Activated B cell treated with CpG ODN at 0.5 μM for 24 hours (primary cell): ENCODE results near the gene SPOP. TPM values are rescaled to one million over a fixed set of nuclear protein-coding genes. Genes with fewer than 3 reads are reported as not detected.

Source experiments
- ATAC-seq: fragments of 200-7000 bp; cut with Tn5 transposase; one replicate; pipeline ENCODE4 v1.10.0; 2021; ENCODE audit warnings: low read depth, mild to moderate bottlenecking, moderate library complexity
- CTCF ChIA-PET: fragments of 350-600 bp; sonication (Branson Sonifier 250); formaldehyde crosslinking; loops from one replicate; lab custom pipeline; 2021; ENCODE audit warnings: antibody characterized with exemption; lab: Charles Lee
- POLR2A ChIA-PET: fragments of 350-600 bp; sonication (Branson Sonifier 250); formaldehyde crosslinking; loops from one replicate; lab custom pipeline; 2021; ENCODE audit warnings: antibody characterized with exemption; lab: Charles Lee
- DNase-seq: peaks from one replicate; pipeline ENCODE4 v3.0.0; 2022
- H3K27ac Mint-ChIP-seq: one replicate; pipeline ENCODE4 v1.8.0; 2020; ENCODE audit warnings: mixed read lengths
- H3K27me3 Mint-ChIP-seq: one replicate; pipeline ENCODE4 v1.8.0; 2021; ENCODE audit warnings: mixed read lengths
- H3K36me3 Mint-ChIP-seq: one replicate; pipeline ENCODE4 v1.8.0; 2021; ENCODE audit warnings: low read depth, mixed read lengths
- H3K4me1 Mint-ChIP-seq: one replicate; pipeline ENCODE4 v1.8.0; 2021; ENCODE audit warnings: mixed read lengths
- H3K4me3 Mint-ChIP-seq: one replicate; pipeline ENCODE4 v1.8.0; 2020; ENCODE audit warnings: mild to moderate bottlenecking, mixed read lengths
- H3K9me3 Mint-ChIP-seq: one replicate; pipeline ENCODE4 v1.8.0; 2020; ENCODE audit warnings: mixed read lengths
- intact Hi-C: fragments of 100-400 bp; cut with micrococcal nuclease; formaldehyde crosslinking; loops from one replicate; pipeline ENCODE4 v1.15.1; 2024
- total RNA-seq: library from RNA; stranded (reverse); gene quantifications from 2 replicates; pipeline ENCODE4 v1.2.3, GENCODE V29; 2022
- TF ChIP-seq, protein P1 (sequence below): fragments of 200-600 bp; IDR thresholded peaks from one replicate; pipeline ENCODE4 v1.8.0; 2022; ENCODE audit warnings: antibody characterized with exemption, mild to moderate bottlenecking

Gene SPOP
- total RNA-seq, 1 donor from 2014 or later = 65.8 TPM

DNA sequence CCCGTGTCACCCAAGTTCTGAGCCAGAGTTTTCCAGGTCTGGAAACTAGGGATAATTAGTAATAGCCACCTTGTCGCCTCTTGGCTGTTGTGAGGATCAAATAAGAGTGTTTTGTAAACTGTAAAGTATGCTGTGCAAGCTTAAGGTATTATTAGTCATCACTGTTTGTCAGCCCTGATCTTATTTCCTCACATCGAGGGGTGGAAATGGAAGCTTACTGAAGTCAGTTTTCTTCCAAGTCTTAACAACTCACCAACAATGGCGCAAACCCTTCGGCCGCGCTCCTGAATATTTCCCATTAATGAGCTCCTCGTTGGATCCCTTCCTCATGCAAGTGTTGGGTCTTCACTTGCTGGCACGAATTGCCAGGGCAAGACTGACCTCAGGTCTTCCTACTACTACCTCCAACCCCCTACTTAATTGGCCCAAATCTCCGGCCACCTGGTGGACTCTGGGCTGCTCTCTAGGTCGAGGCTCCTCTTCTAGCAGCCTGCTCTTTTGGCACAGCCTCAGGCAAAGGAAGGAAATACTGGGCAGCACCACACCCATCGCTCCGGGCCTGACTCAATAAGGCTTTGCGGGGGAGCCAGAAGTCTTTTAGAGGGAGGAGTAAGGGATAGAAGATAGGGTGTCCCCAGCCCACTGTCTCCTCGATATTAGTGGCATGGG is 30.8 kb upstream of the SPOP start:
- Mint-ChIP-seq H3K9me3 (no peaks in the 10 kb centered on the region), H3K27ac (peak overlapping the region; percentile 99), H3K4me1 (peaks cover 44% of the 10 kb centered on the region), H3K4me3 (peak overlapping the region; percentile 93), H3K36me3 (peaks cover 65% of the 10 kb centered on the region), H3K27me3 (no peaks in the 10 kb centered on the region)
- ChIA-PET POLR2A (interaction anchor here (0.7 to 4.5 kb wide), 15 partner anchors 13 to 816 kb away, joined by 3 to 57 read pairs (median 6); partner anchors contain the start of genes ATP5MC1, FAM117A, KAT7 and SPOP), CTCF (interaction anchor here (0.6 to 3.1 kb wide), 14 partner anchors 8 to 288 kb away, joined by 3 to 22 read pairs (median 4); partner anchors contain the start of genes FAM117A and KAT7)
- ATAC-seq (no peak), DNase-seq (no peak)
- TF ChIP-seq, protein P1, sequence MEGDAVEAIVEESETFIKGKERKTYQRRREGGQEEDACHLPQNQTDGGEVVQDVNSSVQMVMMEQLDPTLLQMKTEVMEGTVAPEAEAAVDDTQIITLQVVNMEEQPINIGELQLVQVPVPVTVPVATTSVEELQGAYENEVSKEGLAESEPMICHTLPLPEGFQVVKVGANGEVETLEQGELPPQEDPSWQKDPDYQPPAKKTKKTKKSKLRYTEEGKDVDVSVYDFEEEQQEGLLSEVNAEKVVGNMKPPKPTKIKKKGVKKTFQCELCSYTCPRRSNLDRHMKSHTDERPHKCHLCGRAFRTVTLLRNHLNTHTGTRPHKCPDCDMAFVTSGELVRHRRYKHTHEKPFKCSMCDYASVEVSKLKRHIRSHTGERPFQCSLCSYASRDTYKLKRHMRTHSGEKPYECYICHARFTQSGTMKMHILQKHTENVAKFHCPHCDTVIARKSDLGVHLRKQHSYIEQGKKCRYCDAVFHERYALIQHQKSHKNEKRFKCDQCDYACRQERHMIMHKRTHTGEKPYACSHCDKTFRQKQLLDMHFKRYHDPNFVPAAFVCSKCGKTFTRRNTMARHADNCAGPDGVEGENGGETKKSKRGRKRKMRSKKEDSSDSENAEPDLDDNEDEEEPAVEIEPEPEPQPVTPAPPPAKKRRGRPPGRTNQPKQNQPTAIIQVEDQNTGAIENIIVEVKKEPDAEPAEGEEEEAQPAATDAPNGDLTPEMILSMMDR = no peak
- intact Hi-C loops = loop anchor here (1.0 to 5.0 kb wide), 10 partner anchors 31 to 346 kb away; partner anchors contain the start of genes DLX3, FAM117A, KAT7 and PHB1

DNA sequence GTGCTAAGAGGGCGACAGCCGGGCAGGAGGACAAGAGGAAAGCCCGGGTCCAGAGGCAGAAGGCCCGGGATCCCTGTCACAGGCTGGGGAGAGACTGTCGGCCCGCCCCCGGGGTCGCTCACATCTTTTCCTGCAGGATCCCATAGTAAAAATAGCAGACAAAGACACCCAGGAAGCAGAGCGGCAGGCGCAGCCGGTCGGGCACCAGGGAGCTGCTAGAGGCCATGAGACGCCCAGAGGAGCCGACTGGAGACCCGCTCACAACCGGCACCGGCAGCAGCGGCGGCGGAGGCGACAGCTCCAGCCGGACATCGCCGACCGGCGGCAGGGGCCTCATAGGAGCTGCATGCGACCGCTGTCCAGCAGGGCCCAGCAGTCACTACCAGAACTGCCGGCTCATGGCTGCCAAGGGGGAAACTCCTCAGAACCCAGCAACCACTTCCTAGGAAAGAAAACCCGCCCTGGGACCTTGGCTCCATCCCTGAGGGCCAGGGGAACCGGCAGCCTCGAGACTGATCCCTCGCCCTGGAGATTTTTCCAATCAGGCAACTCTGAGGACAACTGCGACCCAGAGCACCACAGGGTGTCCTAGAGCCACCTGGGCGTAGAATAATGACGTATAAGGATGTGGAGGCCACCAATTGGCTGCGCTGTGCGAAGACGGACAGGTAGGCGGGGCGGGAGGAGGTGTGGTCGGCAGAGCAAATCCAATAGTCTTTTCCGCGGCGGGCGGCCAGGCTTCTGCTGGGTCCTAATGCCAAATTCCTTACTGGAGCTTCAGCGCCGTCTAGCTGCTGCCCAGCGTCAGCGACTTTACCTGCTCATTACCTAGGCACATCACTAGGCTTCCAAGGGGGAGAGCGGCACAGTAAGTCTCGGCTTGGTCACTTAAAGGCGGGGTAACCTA is 30.0 kb upstream of the SPOP start, which contains the start of gene SLC35B1:
TSS of gene SLC35B1 (minus strand) at position 357 of the 907 bp plus-strand sequence. CDS start at position 226, 131 bp downstream.
- DNase-seq (peak; percentile 89), ATAC-seq (peak; percentile 99)
- Mint-ChIP-seq H3K27ac (peak within 1 kb of the TSS; percentile 99), H3K36me3 (peaks cover 67% of the 10 kb centered on the region), H3K9me3 (no peaks in the 10 kb centered on the region), H3K27me3 (no peaks in the 10 kb centered on the region), H3K4me1 (peaks cover 44% of the 10 kb centered on the region), H3K4me3 (peak within 1 kb of the TSS; percentile 93)
- intact Hi-C loops = loop anchor here (1.0 to 5.0 kb wide), 10 partner anchors 31 to 346 kb away; partner anchors contain the start of genes DLX3, FAM117A, KAT7 and PHB1
- TF ChIP-seq, protein P1 = no peak
- ChIA-PET POLR2A (interaction anchor here (0.6 to 4.5 kb wide), 24 partner anchors 9 to 1016 kb away, joined by 3 to 57 read pairs (median 4); partner anchors contain the start of genes ATP5MC1, FAM117A, KAT7 and SPOP), CTCF (interaction anchor here (0.6 to 3.1 kb wide), 14 partner anchors 9 to 289 kb away, joined by 3 to 22 read pairs (median 4); partner anchors contain the start of genes FAM117A and KAT7)

DNA sequence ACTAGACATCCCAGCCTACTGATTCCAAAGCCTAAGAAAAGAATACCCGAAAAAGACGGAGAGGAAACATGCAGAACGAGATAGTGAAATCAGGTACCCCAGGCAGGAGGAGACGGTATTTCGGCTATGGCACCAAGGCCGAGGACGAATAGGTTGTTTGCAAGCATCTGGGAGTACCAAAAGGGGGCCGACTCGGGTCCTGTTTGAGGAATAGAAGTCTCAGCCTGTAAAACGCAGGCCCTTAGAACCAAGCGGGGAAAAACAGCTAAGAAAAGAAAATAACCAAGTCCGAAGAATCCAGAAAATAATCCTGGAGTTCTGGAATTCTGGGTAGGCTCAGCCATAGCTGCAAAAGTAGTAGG is 29.3 kb upstream of the SPOP start:
- peaks cover 68% of the 10 kb centered on the region for H3K36me3 Mint-ChIP-seq
- peaks cover 44% of the 10 kb centered on the region for H3K4me1 Mint-ChIP-seq
- peak overlapping the region; percentile 99 for H3K27ac Mint-ChIP-seq
- CTCF ChIA-PET = interaction anchor here (0.9 to 3.1 kb wide), 8 partner anchors 9 to 137 kb away, joined by 3 to 22 read pairs (median 10); partner anchors contain the start of genes FAM117A and KAT7
- H3K4me3 Mint-ChIP-seq = peak overlapping the region; percentile 93
- intact Hi-C loops = loop anchor here (5.0 kb wide), 2 partner anchors 290 to 295 kb away; partner anchors contain the start of genes DLX3 and PHB1
- ATAC-seq = no peak
- POLR2A ChIA-PET = interaction anchor here (0.6 to 4.5 kb wide), 18 partner anchors 8 to 1017 kb away, joined by 3 to 57 read pairs (median 4); partner anchors contain the start of genes ATP5MC1, FAM117A, KAT7 and SPOP
- TF ChIP-seq, protein P1 = no peak
- no peak for DNase-seq
- no peaks in the 10 kb centered on the region for H3K9me3 Mint-ChIP-seq
- no peaks in the 10 kb centered on the region for H3K27me3 Mint-ChIP-seq

DNA sequence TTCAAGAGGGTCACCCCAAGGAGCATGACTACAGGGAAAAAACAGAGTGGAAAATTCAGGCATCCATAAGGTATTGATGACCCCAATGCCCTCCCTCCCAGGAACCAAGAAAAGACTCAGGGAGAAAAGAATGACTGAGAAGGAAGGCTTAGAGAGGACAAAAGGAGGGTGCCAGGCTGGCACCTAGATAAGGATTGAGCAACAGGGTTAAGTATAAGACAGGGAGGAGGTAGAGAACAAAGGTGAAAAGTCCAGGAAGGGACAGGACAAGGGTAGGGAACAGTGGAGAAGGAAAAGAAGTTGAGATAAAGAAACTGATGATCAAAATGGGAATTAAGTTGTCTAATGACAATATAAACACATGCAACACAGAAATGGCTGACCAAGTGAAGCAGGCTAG is 27.4 kb upstream of the SPOP start:
- DNase-seq (no peak), ATAC-seq (no peak)
- ChIA-PET POLR2A (interaction anchor here (1.0 kb wide), 1 partner anchor 83 kb away, joined by 3 read pairs; the partner anchor contains the start of gene KAT7), CTCF (interaction anchor here (1.3 to 2.0 kb wide), 3 partner anchors 9 to 138 kb away, joined by 3 to 9 read pairs (median 5); no protein-coding TSS in a partner anchor)
- intact Hi-C loops = loop anchor here (5.0 kb wide), 2 partner anchors 292 to 293 kb away; partner anchors contain the start of genes DLX3 and PHB1
- TF ChIP-seq, protein P1 = no peak
- peaks cover 44% of the 10 kb centered on the region for H3K4me1 Mint-ChIP-seq
- peaks cover 71% of the 10 kb centered on the region for H3K36me3 Mint-ChIP-seq
- H3K4me3 Mint-ChIP-seq = peak overlapping the region; percentile 57
- no peak overlapping the region for H3K27ac Mint-ChIP-seq
- H3K9me3 Mint-ChIP-seq = no peaks in the 10 kb centered on the region
- no peaks in the 10 kb centered on the region for H3K27me3 Mint-ChIP-seq
